Brain microvascular endothelial cell (primary cell): ENCODE measurements around the gene FOXP2.

Experiments used
- DNase-seq: peaks from one replicate; pipeline ENCODE4 v3.0.0-alpha.2; 2020
- H3K27ac ChIP-seq: fragments of 250-450 bp; sonication (Bioruptor Pico); 2 replicates; pipeline ENCODE4 v1.5.1; 2020; ENCODE audit warnings: mild to moderate bottlenecking, moderate library complexity
- H3K27me3 ChIP-seq: fragments of 250-450 bp; sonication (Bioruptor Pico); replicated peaks from 2 replicates; pipeline ENCODE4 v1.5.1; 2020; ENCODE audit warnings: mild to moderate bottlenecking
- H3K36me3 ChIP-seq: fragments of 250-450 bp; sonication (Bioruptor Pico); replicated peaks from 2 replicates; pipeline ENCODE4 v1.5.1; 2020; ENCODE audit warnings: mild to moderate bottlenecking
- H3K4me3 ChIP-seq: 2 replicates; pipeline ENCODE4 v1.5.1; 2011; ENCODE audit warnings: low read depth, mild to moderate bottlenecking, control low read depth, low read length, moderate library complexity
- in situ Hi-C: cut with HindIII; loops from 2 replicates; pipeline ENCODE4 v1.10.0; 2017; ENCODE audit warnings: low sequenced_read_pairs, low pct_ligation_motif_present
- TF ChIP-seq, protein P1 (sequence below): IDR thresholded peaks from 2 replicates; pipeline ENCODE4 v1.5.1; 2011; ENCODE audit warnings: low read depth, mild to moderate bottlenecking, moderate library complexity, low read length, control low read depth, inconsistent platforms; ENCODE audit errors: missing control alignments

FOXP2 gene

DNA sequence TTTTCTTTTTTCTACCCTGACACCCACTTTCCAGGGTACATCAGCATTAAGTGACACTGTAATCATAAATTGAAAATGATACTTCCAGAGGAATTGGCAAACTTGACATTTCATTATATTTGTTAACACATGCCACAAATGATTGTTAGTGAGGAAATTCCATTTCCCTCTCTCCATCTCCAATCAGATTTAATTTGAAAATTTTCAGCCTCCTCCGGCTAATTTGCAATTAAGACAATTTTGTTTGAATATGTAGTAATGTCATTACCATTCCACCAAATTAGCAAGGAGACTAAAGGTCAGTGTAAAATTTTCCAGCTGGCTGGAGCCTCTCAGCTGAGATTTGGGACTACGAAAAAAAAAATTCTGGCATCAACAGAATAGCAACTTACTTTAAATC lies 242.7 kb downstream of the FOXP2 start:
- Histone ChIP-seq H3K27me3 (no peaks in the 10 kb centered on the region), H3K36me3 (no peaks in the 10 kb centered on the region), H3K4me3 (no peak overlapping the region), H3K27ac (no peak overlapping the region)
- in situ Hi-C loops: no loop called here
- TF ChIP-seq, protein P1, sequence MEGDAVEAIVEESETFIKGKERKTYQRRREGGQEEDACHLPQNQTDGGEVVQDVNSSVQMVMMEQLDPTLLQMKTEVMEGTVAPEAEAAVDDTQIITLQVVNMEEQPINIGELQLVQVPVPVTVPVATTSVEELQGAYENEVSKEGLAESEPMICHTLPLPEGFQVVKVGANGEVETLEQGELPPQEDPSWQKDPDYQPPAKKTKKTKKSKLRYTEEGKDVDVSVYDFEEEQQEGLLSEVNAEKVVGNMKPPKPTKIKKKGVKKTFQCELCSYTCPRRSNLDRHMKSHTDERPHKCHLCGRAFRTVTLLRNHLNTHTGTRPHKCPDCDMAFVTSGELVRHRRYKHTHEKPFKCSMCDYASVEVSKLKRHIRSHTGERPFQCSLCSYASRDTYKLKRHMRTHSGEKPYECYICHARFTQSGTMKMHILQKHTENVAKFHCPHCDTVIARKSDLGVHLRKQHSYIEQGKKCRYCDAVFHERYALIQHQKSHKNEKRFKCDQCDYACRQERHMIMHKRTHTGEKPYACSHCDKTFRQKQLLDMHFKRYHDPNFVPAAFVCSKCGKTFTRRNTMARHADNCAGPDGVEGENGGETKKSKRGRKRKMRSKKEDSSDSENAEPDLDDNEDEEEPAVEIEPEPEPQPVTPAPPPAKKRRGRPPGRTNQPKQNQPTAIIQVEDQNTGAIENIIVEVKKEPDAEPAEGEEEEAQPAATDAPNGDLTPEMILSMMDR: no peak
- DNase-seq: no peak

DNA sequence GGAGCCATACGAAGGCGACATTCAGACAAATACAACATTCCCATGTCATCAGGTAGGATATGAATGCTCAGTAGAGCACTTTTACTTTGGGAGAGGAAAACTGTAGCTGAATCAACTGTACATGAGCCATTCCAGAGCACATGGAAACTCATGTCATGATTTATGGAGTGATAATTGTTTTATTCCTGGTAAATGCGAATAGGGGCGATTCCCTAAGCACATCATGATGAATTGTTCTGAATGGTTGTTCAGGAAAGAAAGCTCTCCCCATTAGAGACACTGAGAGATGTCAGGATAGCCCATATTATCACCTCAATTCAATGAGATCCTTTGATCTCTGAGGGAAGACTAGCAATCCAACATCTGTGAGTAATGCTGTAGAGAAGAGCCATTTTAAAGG lies 243.6 kb downstream of the FOXP2 start:
- Histone ChIP-seq H3K36me3 (no peaks in the 10 kb centered on the region), H3K27ac (no peak overlapping the region), H3K27me3 (no peaks in the 10 kb centered on the region), H3K4me3 (no peak overlapping the region)
- TF ChIP-seq, protein P1: no peak
- no peak for DNase-seq
- in situ Hi-C loops: no loop called here

DNA sequence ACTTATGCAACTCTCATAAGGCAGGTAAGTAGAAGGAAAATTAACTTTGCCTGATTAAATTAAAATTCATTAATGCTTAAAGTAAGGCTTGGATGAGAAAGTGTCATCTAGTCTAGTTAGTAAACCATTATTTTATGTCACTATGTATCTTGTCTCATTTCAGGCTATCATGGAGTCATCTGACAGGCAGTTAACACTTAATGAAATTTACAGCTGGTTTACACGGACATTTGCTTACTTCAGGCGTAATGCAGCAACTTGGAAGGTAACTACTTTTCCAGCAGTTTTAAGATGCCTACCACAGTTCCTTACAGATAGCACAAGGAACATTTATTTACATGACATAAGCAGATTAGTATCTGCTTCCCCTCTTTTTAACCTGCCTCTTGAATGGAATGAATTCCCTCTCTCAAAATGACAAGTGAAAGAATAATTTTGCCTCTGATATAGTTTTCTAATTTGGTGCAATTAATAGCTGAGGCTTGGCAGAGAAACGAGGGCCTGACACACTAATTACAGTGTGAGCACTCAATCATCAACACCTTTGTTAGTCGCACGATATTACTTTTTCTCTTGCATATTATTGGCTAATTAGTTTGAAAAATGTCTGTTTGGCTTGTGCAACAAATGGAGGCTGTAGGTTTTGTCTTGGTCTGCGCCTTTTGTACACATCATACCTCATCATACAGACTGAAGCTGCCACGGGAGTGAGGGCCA lies 245.0 kb downstream of the FOXP2 start:
- in situ Hi-C loops: no loop called here
- Histone ChIP-seq H3K36me3 (no peaks in the 10 kb centered on the region), H3K27me3 (no peaks in the 10 kb centered on the region), H3K27ac (no peak overlapping the region), H3K4me3 (no peak overlapping the region)
- no peak for DNase-seq
- TF ChIP-seq, protein P1: no peak

DNA sequence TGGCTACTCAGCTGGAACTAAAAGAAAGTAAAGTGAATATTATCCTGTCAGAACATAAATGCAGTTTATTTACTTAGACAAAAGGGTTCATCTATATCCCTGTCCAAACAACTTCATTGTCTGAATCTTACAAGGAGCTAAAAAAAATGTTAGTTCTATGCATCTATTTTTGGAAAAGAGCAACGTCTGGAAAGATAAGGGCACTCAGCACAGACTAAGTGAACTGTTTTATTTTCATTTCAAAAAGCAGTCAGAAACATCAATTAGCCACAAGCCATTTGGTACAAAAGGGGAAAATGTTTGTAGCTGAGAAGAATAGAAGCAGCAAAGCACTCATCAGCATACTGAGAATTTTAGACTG lies 245.5 kb downstream of the FOXP2 start:
- H3K27ac ChIP-seq: no peak overlapping the region
- H3K27me3 ChIP-seq: no peaks in the 10 kb centered on the region
- TF ChIP-seq, protein P1: no peak
- DNase-seq: no peak
- H3K36me3 ChIP-seq: no peaks in the 10 kb centered on the region
- in situ Hi-C loops: no loop called here
- H3K4me3 ChIP-seq: no peak overlapping the region

DNA sequence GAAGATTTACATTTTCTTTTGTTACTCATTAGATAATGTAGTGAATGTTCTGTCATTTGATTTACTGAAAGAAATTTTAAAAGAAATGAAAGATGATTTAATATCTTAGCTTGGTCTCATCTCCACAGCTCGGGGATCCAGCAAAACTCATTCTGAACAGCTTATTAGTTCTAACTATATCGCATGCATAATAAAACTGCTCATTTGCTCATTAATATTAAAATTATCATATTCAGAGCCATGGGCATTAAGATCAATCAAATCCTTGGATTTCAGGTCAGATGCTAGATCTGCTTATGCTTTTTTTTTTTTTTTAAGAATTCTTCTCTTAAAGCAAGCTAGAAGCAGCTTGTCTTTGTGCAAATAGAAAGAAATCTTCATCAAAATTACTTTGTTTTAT lies 246.1 kb downstream of the FOXP2 start:
- no peaks in the 10 kb centered on the region for H3K36me3 ChIP-seq
- H3K27me3 ChIP-seq: no peaks in the 10 kb centered on the region
- H3K4me3 ChIP-seq: no peak overlapping the region
- in situ Hi-C loops: no loop called here
- DNase-seq: no peak
- no peak overlapping the region for H3K27ac ChIP-seq
- TF ChIP-seq, protein P1: no peak

DNA sequence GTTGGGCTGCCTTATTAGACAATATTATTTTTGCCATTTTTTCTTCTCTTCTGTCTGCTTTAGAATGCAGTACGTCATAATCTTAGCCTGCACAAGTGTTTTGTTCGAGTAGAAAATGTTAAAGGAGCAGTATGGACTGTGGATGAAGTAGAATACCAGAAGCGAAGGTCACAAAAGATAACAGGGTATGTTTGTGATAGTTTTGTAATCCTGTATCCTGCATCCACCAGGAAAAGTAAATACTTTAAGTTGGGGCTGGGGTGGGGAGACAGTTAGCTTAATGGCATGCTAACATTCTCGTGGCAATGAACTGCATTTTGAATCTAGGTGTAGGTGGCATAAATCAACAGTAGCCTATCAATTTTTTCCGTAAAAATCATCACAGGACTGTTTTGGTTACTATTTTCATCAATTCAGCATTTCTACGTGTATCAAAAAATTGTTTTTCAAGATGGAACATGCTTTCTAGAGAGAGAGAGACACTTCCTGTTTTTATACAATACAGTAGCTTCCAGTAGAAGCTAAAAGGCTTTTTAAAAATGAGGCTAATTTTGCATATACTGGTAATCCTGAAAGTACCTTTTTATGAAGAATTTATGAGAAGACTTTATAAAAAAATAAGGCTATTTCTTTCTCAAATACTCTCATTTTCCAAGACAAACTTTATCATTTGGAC lies 247.5 kb downstream of the FOXP2 start:
- Histone ChIP-seq H3K4me3 (no peak overlapping the region), H3K27ac (no peak overlapping the region), H3K36me3 (no peaks in the 10 kb centered on the region), H3K27me3 (no peaks in the 10 kb centered on the region)
- no peak for DNase-seq
- in situ Hi-C loops: no loop called here
- TF ChIP-seq, protein P1: no peak
